Hematopoietic multipotent progenitor cell (in vitro differentiated cells): ENCODE measurements around the gene CREB5. TPM values are rescaled to one million over a fixed set of nuclear protein-coding genes. Genes with fewer than 3 reads are reported as not detected.
"Not testable (repeated sequence)": the region's sequence is repeated elsewhere in the genome, so short reads cannot be mapped to it uniquely, and the experiment has no call there.

Experiments used
- DNase-seq, 3 donors: peaks; one replicate each; pipeline ENCODE4 v3.0.0-alpha.2; 2011 to 2015; ENCODE audit warnings: low read depth in 2 of 3, low spot score in 2 of 3
- total RNA-seq: library from RNA; depleted of rRNA; stranded (reverse); fragments of >200 nt; gene quantifications from one replicate; pipeline ENCODE4 v1.2.3, GENCODE V29; 2012

CREB5 gene
- total RNA-seq, 1 donor = 20.7 TPM

- no peak for DNase-seq
Observed at GRCh38 chr7:28572321-28573058, 160.2 kb downstream of the CREB5 start.

GRCh38 chr7:28573059-28573553 lies 160.8 kb downstream of the CREB5 start:
- DNase-seq = no peak

DNA sequence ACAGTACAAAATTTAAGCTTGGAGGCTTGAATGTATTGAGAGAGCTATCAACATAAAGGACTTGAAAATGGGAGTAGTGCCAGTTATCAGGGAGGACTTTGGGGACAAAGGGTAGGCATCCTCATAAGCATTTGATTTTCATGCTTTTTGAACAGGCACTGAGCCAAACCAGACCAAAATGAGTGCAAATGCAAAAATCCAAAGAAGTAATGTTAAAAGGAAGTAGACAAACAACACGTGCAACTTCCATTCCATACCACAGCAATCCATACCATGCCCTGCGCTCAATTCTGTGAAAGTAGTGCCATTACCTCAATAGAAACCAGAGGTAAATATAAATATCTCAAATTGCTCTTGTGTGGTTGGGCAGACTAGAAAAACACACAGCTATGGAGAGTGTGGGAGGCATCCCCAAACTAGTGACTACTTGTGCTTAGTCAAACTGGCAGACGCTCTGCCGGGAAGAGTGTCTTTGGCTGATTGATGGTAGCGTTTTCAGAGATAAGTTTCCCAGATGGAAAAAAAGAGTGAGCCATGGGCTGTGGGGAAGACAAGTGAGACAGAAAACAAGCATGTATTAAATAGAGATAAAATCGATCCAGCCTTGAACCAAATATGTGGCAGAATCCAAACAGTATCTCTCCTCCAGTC lies 161.5 kb downstream of the CREB5 start:
- no peak for DNase-seq

GRCh38 chr7:28575241-28575643 lies 162.9 kb downstream of the CREB5 start:
- no peak for DNase-seq

GRCh38 chr7:28576656-28577055 lies 164.3 kb downstream of the CREB5 start:
- no peak for DNase-seq

GRCh38 chr7:28579571-28579970 lies 167.3 kb downstream of the CREB5 start:
- no peak for DNase-seq

- no peak for DNase-seq
Observed at GRCh38 chr7:28580665-28581064, 168.3 kb downstream of the CREB5 start.

DNA sequence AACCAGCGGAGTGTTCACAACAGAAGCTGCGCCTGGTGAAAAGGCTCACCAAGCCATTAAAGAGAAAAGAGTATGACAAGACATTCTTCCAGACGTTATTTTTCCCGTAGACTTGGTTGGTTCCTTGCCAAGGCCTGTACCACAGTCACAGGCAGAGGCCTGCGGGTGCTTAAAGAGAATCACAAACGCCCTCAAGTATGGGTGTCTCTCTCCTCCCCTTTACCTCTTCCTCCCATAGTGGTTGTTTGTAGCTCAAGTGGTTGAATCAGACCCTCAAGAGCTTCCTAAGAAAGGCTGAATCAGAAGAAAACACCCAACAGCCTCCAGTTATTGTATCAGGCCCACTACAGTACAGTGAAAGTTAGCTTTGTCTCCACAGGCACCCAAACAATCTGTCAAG lies 169.0 kb downstream of the CREB5 start:
- DNase-seq = no peak

GRCh38 chr7:28582226-28582625 lies 169.9 kb downstream of the CREB5 start:
- DNase-seq = no peak

DNA sequence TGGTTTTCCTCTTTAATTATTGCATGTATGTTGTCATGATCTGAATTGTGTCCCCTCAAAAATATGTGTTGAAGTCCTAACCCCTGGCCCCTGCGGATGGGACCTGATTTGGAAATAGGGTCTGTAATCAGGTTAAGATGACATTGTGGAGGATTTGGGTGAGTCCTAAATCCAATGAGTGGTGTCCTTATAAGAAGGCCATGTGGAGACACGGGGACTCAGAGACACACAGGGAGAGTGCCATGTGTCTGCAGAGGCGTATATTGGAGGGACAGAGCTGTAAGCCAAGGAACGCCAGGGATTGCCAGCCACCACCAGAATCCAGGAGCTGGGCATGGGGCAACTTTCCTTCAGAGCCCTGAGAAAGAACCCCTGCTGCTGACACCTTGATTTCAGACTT lies 171.9 kb downstream of the CREB5 start:
- DNase-seq = no peak

GRCh38 chr7:28586736-28587135 lies 174.4 kb downstream of the CREB5 start:
- DNase-seq = no peak

- no peak for DNase-seq
Observed at GRCh38 chr7:28587211-28587610, 174.9 kb downstream of the CREB5 start.

GRCh38 chr7:28588602-28589001 lies 176.3 kb downstream of the CREB5 start:
- DNase-seq = no peak

GRCh38 chr7:28591041-28591674 lies 178.8 kb downstream of the CREB5 start:
- DNase-seq = no peak

DNA sequence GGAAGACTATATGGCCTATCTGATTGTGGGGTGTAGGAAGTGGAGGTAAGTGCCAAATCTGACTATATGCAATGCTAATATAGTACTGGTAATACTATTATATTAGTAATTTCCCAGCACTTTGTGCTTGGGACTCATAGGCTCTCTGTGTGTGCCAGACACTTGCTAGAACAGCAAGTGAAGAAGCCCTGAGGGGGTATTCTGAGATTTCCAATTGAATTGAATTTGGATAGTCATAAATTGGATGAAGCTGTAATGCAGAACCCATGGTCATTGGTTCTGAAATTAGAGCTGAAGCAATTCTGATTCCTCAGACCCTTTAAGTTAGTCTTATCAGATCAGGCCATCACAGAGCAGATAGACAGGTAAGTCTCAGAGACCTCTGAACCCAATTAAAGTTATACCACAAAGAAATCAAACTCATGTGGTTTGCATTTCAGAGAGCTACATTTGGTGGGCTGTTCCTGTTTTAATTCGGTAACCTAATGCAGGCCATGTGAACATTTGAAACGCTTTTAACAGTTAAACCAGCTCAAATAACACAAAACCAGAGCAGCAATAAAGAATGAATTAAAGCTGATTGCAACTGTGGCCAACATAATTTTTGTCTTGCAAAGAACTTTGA lies 179.5 kb downstream of the CREB5 start:
- DNase-seq = no peak

- no peak for DNase-seq
Observed at GRCh38 chr7:28592861-28593260, 180.5 kb downstream of the CREB5 start.

- DNase-seq = no peak
Observed at GRCh38 chr7:28595076-28595475, 182.8 kb downstream of the CREB5 start.

GRCh38 chr7:28595801-28596200 lies 183.5 kb downstream of the CREB5 start:
- DNase-seq = no peak

DNA sequence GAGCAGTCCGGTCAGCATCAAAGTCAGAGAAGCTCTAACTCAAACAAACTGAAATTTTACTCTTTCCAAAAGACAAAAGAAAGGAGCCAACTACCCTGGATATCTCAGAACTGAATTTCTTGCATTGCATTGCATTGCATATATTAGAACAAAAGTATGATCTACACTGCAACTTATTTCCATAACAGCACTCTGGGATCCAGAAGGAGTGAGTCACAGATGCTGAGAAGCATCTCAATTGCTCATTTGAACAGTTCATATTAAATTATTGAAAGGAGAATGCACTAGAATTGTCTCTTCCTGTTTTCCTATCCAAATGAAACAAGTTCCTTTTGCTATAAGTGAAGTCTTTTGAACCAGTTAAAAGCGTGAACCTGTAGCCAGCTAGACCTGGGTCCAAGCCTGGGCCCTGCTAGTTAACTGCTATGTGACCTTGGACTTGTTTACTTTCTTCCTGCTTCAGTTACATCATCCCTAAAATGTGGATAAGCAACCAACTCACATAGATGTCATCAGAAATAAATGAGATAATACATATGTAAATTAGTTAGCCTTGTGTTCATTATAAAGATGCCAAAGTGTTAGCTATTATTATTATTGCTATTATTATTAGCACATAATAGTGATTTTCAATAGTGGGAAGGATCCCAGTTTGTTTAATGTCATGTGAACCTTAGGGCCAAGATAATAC lies 184.1 kb downstream of the CREB5 start:
- DNase-seq = no peak

- DNase-seq = no peak
Observed at GRCh38 chr7:28597284-28597683, 185.0 kb downstream of the CREB5 start.

DNA sequence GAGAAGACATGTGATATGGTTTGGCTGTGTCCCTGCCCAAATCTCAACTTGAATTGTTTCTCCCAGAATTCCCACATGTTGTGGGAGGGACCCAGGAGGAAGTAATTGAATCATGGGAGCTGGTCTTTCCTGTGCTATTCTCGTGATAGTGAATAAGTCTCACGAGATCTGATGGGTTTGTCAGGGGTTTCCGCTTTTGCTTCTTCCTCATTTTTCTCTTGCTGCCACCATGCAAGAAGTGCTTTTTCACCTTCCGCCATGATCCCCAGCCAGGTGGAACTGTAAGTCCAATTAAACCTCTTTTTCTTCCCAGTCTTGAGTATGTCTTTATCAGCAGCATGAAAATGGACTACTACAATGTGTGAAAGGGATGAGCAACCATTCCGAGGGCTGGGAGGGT lies 185.7 kb downstream of the CREB5 start:
- DNase-seq = not testable (repeated sequence)
